Pons (tissue), 1 donor: ENCODE data around the gene SCYL3.
"Not testable (repeated sequence)": the region's sequence is repeated elsewhere in the genome, so short reads cannot be mapped to it uniquely, and the experiment has no call there.

Experiments
- DNase-seq: peaks from one replicate; pipeline ENCODE4 v3.0.0-alpha.2; 2016; ENCODE audit warnings: low spot score

Gene SCYL3

GRCh38 chr1:169814265-169814664 lies 79.4 kb downstream of the SCYL3 start:
- no peak for DNase-seq

GRCh38 chr1:169812131-169812530 lies 81.6 kb downstream of the SCYL3 start:
- DNase-seq, result no peak

GRCh38 chr1:169811418-169812035 lies 82.2 kb downstream of the SCYL3 start:
- not testable (repeated sequence) for DNase-seq

GRCh38 chr1:169809370-169810095 lies 84.2 kb downstream of the SCYL3 start:
- DNase-seq, result peak; percentile 59

GRCh38 chr1:169804941-169805340 lies 88.8 kb downstream of the SCYL3 start:
- no peak for DNase-seq

GRCh38 chr1:169802888-169803287 lies 90.8 kb downstream of the SCYL3 start:
- DNase-seq, result peak; percentile 48
